ENCODE measurements around the gene SLC4A8. TPM values are rescaled to one million over a fixed set of nuclear protein-coding genes. Genes with fewer than 3 reads are reported as not detected.

SLC4A8 gene
- total RNA-seq, 1 experiment from 2014 or later, result 62.7 TPM

GRCh38 chr12:51547606-51548005 is 123.0 kb downstream of the SLC4A8 start:
- no peak for TF ChIP-seq CTCF (IDR thresholded peaks at IDR 0.05; ENCODE audit: insufficient read depth in 1 of 2, low read depth in 1 of 2, low read length in 1 of 2, severe bottlenecking in 1 of 2, unreplicated experiment in 1 of 2)
- Mint-ChIP-seq H3K4me1 (ENCODE audit: low read depth, unreplicated experiment) (no peaks in the 10 kb centered on the region), H3K36me3 (ENCODE audit: insufficient read depth, unreplicated experiment) (no peaks in the 10 kb centered on the region), H3K27me3 (ENCODE audit: insufficient read depth, unreplicated experiment) (no peaks in the 10 kb centered on the region), H3K9me3 (ENCODE audit: unreplicated experiment) (no peaks in the 10 kb centered on the region), H3K4me3 (ENCODE audit: unreplicated experiment) (no peak overlapping the region), H3K27ac (ENCODE audit: unreplicated experiment) (no peak overlapping the region)
- no peaks in the 10 kb centered on the region for H3K27me3 ChIP-seq (replicated peaks; ENCODE audit: control insufficient read depth, insufficient read depth, low read length)
- no peak overlapping the region for H3K4me3 ChIP-seq (ENCODE audit: low read depth, low read length)
- intact Hi-C loops (cut with micrococcal nuclease; ENCODE audit: unreplicated experiment), result no loop called here
- ChIA-PET CTCF (no interaction called here), POLR2A (no interaction called here)
- no peaks in the 10 kb centered on the region for H3K4me1 ChIP-seq
- no peaks in the 10 kb centered on the region for H3K36me3 ChIP-seq (ENCODE audit: control insufficient read depth, insufficient read depth, low read length)
- H3K9me3 ChIP-seq, result no peaks in the 10 kb centered on the region
- no peak for DNase-seq
- no TSS peak for BruUV-seq (replicated peaks)

GRCh38 chr12:51548241-51548640 is 123.6 kb downstream of the SLC4A8 start:
- BruUV-seq (replicated peaks), result no TSS peak
- Histone ChIP-seq H3K27me3 (replicated peaks; ENCODE audit: control insufficient read depth, insufficient read depth, low read length) (no peaks in the 10 kb centered on the region), H3K4me1 (no peaks in the 10 kb centered on the region), H3K4me3 (ENCODE audit: low read depth, low read length) (no peak overlapping the region), H3K36me3 (ENCODE audit: control insufficient read depth, insufficient read depth, low read length) (no peaks in the 10 kb centered on the region), H3K9me3 (no peaks in the 10 kb centered on the region)
- no peak overlapping the region for H3K4me3 Mint-ChIP-seq (ENCODE audit: unreplicated experiment)
- H3K9me3 Mint-ChIP-seq (ENCODE audit: unreplicated experiment), result no peaks in the 10 kb centered on the region
- TF ChIP-seq CTCF (IDR thresholded peaks at IDR 0.05; ENCODE audit: insufficient read depth in 1 of 2, low read depth in 1 of 2, low read length in 1 of 2, severe bottlenecking in 1 of 2, unreplicated experiment in 1 of 2), result no peak
- ChIA-PET POLR2A (no interaction called here), CTCF (no interaction called here)
- no peaks in the 10 kb centered on the region for H3K36me3 Mint-ChIP-seq (ENCODE audit: insufficient read depth, unreplicated experiment)
- H3K27ac Mint-ChIP-seq (ENCODE audit: unreplicated experiment), result no peak overlapping the region
- no peaks in the 10 kb centered on the region for H3K27me3 Mint-ChIP-seq (ENCODE audit: insufficient read depth, unreplicated experiment)
- no peaks in the 10 kb centered on the region for H3K4me1 Mint-ChIP-seq (ENCODE audit: low read depth, unreplicated experiment)
- no peak for DNase-seq
- intact Hi-C loops (cut with micrococcal nuclease; ENCODE audit: unreplicated experiment), result no loop called here

- ChIA-PET POLR2A (no interaction called here), CTCF (no interaction called here)
- Mint-ChIP-seq H3K27me3 (ENCODE audit: insufficient read depth, unreplicated experiment) (no peaks in the 10 kb centered on the region), H3K9me3 (ENCODE audit: unreplicated experiment) (no peaks in the 10 kb centered on the region), H3K36me3 (ENCODE audit: insufficient read depth, unreplicated experiment) (no peaks in the 10 kb centered on the region), H3K4me1 (ENCODE audit: low read depth, unreplicated experiment) (no peaks in the 10 kb centered on the region), H3K4me3 (ENCODE audit: unreplicated experiment) (no peak overlapping the region), H3K27ac (ENCODE audit: unreplicated experiment) (no peak overlapping the region)
- Histone ChIP-seq H3K4me3 (ENCODE audit: low read depth, low read length) (no peak overlapping the region), H3K4me1 (no peaks in the 10 kb centered on the region), H3K9me3 (no peaks in the 10 kb centered on the region), H3K36me3 (ENCODE audit: control insufficient read depth, insufficient read depth, low read length) (no peaks in the 10 kb centered on the region), H3K27me3 (replicated peaks; ENCODE audit: control insufficient read depth, insufficient read depth, low read length) (no peaks in the 10 kb centered on the region)
- DNase-seq, result no peak
- no TSS peak for BruUV-seq (replicated peaks)
- TF ChIP-seq CTCF (IDR thresholded peaks at IDR 0.05; ENCODE audit: insufficient read depth in 1 of 2, low read depth in 1 of 2, low read length in 1 of 2, severe bottlenecking in 1 of 2, unreplicated experiment in 1 of 2), result no peak
- intact Hi-C loops (cut with micrococcal nuclease; ENCODE audit: unreplicated experiment), result no loop called here
Measured at GRCh38 chr12:51549637-51550036, 125.0 kb downstream of the SLC4A8 start.

Other genes with a start within 250 kb of the SLC4A8 start
- gene POU6F1, start 206.8 kb upstream of the SLC4A8 start, total RNA-seq (2022), result 4.1 and 5.3 TPM in 2 replicates
- 84.9 and 100 TPM in 2 replicates for gene DAZAP2, start 186.0 kb upstream of the SLC4A8 start, total RNA-seq (2022)
- gene SMAGP, start 154.4 kb upstream of the SLC4A8 start, total RNA-seq (2022), result 95.1 and 108 TPM in 2 replicates
- gene BIN2, start 100.7 kb upstream of the SLC4A8 start, total RNA-seq (2022), result 0.16 and 0.18 TPM in 2 replicates
- gene CELA1, start 78.2 kb upstream of the SLC4A8 start, total RNA-seq (2022), result not detected in 2 replicates
- gene GALNT6, start 33.4 kb upstream of the SLC4A8 start, total RNA-seq (2022), result 170 and 190 TPM in 2 replicates
- 14.7 and 16.5 TPM in 2 replicates for gene SCN8A, start 166.4 kb downstream of the SLC4A8 start, total RNA-seq (2022)